G401 (cell line): ENCODE results near the gene UBXN11. TPM values are rescaled to one million over a fixed set of nuclear protein-coding genes. Genes with fewer than 3 reads are reported as not detected.
A peak's percentile ranks its signal among the peaks of the same experiment; 100 is the strongest.

Experiments
- DNase-seq: peaks from one replicate; pipeline ENCODE4 v3.0.0-alpha.2; 2015; ENCODE audit warnings: low spot score
- in situ Hi-C: cut with HindIII; loops from 2 replicates; pipeline ENCODE4 v1.10.0; 2016; ENCODE audit warnings: low sequenced_read_pairs, mixed read lengths
- total RNA-seq: library from RNA; depleted of rRNA; stranded (reverse); fragments of >200 nt; shearing (Covaris generic); gene quantifications from 2 replicates; pipeline ENCODE4 v1.2.3, GENCODE V29; 2014

UBXN11 gene
- total RNA-seq, 1 experiment from 2014 or later, result 21.0 TPM

DNA sequence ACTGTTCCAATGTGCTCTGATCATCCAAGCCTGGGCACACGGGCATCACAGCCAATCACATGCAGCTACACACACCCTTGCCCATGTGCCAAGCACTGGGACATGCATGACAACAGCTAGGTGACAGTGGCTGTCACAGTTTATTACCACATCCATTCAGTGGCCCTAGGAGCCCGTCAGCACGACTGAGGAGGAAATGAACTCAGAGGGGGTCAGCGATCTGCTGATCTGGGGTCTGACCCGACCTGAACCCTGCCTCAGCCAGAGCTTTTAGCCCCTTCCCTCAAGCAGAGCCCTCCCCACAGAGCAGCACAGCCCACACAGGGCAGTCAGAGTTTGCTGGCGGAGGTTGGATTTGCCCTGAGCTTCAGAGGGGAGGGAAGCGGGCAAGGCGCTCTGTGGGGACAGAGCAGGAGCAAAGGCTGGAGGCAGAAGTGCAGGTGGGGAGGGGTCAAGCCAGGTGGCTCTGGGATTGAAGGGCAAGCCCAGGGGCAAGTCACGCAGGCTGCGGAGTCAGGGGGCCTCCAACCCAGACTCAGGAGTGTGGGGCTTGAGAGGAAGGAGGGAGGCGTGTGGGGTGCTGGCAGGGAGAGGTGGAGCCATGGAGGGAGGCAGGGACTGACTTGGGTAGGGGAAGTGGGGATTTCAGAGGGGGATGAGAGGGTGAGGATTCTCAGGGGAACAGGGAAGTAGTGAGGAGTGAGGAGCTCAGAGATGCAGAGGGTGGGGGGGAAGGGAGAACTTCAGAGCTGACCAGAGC, 16.1 kb downstream of the UBXN11 start:
- in situ Hi-C loops, result no loop called here
- no peak for DNase-seq

DNA sequence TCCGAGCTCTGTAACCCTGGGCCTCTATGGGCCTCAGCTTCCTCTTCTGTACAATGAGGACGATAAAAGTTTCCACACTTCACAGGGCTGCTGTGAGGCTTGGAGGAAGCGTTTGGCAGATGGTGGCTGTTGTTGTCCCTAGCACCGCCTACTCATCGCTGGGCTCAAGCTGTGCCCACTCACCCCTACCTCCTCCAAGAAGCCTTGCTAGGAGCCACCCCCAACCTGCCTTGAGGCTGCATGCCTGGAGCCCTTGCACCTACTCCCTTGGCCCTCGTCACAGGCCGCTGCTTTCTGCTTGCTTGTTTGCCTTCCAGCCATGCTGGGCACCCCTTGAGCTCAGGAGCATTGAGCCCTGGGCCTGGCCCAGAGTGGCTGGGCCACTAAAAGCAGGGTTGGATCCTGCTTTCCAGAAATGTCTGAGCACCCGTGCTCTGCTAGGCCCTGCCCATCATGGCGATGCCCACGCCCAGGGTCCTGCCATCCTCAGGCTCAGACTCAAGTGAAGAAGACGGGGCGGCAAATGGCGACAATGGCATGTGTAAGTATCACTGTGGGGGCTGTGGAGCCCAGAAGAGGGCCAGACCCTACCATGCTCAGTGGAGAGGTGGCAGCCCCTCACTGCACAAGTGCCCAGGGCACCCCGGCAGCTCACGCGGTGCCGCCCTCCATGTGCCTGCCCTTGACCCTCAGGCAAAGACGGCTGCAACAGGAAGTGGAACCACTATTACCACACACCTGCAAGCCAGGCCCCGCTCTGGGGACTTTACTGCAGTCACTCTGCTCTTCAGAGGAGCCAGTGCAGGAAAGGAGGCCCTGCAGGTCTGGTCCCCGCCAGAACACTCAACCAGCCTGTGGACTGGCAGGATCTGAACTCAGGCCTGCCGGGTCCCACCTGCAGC, 17.0 kb downstream of the UBXN11 start:
- DNase-seq, result no peak
- in situ Hi-C loops, result no loop called here

DNA sequence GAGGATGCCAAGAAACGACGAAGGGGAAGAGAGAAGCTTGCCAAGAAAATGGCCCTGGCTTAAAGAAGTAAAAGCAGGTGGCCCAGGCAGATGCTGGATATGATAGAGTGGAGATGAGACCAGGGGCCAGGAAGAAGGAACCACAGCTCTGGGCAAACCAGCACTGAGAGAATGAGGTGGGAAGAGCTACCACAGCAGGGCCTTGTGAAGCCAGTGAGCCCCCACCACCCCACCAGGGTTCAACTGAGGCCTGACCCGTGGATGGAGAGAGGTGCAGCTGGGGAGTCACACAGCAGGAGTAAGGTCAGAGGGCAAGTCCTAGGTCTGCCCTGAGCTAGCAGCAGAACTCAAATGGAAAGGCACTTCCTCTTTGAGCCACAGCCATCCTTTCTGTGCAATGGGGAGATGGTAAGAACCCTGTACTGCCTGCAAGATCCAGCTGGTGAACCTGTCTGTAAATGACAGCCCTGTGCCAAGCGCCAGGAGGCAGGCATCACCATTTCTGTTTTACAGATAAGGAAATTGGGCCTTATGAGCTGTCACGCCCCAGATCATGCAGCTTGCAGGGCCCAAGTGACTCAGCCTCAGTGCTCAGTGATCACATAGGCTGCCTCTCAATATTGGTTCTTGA, 18.0 kb downstream of the UBXN11 start:
- in situ Hi-C loops, result no loop called here
- no peak for DNase-seq

DNA sequence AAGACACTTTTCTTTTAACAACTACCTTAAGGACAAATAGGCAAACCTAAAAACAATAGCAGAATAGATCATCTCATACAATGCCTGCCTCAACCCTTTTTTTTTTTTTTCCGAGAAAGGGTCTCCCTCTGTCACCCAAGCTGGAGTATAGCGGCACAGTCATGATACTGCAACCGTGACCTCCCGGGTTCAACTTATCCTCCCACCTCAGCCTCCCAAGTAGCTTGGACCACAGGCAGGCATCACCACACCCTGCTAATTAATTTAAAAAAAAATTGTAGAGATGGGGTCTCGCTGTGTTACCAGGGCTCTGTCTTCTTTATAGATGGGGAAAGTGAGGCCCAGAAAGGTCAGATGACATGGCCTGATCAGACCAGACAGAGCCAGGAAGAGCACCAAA, 18.6 kb downstream of the UBXN11 start:
- no peak for DNase-seq
- in situ Hi-C loops, result no loop called here

DNA sequence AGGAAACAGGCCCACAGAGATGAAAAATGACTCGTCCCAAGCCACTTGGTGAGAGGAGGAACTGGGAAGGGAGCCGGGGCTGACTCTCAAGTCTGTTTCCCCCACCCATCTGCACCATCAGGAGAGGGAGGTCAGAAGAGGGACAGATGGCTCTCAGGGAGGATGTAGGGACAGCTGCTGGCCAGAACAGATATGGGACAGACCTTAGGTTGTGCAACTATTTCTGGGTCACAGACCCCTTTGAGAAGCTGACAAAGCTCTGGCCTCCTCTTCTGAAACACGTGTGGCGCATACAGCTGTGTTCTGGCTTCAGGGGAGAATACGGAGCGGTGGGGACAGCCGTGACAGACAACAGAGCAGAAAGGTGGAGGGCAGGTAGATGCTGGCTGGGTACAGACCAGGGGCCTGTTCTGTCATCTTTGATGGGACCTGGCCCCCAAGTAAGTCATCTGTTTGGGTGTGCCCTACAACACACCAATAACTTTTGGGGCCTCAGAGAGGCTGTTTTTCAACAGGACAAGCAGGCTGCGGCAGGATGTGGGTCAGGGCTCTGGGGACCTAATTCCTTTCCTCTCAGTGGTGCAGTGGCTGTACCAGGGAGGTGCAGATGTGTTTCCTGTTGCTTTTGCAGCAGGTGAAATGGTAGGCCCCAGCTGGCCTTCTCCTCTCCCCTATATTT, 19.3 kb downstream of the UBXN11 start:
- in situ Hi-C loops, result no loop called here
- DNase-seq, result no peak

- no peak for DNase-seq
- in situ Hi-C loops, result no loop called here
Measured at GRCh38 chr1:26286064-26286416, 20.4 kb downstream of the UBXN11 start.

DNA sequence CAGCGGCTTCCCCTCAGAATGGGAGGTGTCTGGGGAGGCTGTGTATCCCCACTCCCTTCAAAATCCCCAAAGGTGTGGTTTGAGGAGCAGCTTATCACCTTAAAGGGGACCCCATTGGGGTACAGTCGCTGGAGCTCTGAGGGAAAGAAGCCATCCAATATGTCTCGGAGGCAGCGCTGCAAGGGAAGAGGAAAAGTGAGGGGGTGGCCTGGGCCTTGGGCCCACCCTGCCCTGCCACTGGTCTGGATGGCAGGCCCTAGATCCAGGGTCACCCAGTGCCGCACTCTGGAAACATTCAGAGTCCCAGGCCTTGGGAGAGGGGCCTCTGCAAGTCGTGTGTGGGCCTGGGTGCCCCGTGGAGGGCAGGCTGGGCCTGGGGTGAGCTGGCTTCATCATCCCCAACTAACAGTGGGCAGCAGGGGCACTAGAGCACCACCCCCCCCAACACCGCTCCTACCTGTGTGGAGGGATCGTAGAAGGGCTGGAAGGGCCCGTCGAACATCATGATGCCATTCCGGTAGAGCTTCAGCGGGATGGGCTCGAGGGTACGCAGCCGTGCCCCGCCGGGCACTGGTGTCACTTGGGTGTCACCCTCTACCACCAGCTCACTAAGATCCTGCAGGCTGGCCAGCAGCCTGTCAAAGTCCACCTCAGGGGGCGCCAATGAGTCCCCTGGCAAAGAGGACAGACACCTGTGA, 20.9 kb downstream of the UBXN11 start:
- in situ Hi-C loops, result no loop called here
- no peak for DNase-seq

GRCh38 chr1:26284597-26285347, 21.7 kb downstream of the UBXN11 start:
- no peak for DNase-seq
- in situ Hi-C loops, result no loop called here

- DNase-seq, result no peak
- in situ Hi-C loops, result no loop called here
Measured at GRCh38 chr1:26283871-26284596, 22.4 kb downstream of the UBXN11 start.

DNA sequence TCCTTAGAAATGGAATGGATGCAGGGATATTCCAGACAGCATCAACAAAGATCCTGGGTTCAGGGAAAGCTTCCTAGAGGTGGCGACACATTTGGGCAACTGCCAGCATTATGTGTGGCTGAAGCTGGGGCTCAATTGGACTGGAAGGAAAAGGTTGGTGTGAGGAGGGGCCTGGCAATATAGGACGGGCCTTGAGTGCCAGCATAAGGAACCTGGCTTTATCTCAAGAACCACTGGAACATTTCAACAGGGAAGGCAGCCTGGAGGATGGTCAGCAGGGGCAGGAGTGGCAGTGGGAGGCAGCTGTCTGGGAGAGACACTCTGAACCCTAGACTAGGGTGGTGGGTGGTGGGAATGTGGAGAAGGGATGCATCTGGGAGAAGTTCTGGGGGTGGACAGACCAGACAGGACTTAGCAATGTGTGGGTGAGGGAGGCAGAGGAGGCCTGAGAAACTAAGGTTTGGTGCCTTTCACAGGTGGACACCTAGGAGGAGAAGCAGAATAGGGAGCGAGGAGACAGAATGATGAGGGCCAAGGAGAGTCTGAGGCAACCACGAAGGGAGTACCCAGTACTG, 23.1 kb downstream of the UBXN11 start:
- no peak for DNase-seq
- in situ Hi-C loops, result no loop called here

- in situ Hi-C loops, result no loop called here
- DNase-seq, result no peak
Measured at GRCh38 chr1:26282401-26282918, 24.0 kb downstream of the UBXN11 start.

GRCh38 chr1:26281971-26282370, 24.5 kb downstream of the UBXN11 start:
- in situ Hi-C loops, result no loop called here
- DNase-seq, result no peak

- in situ Hi-C loops, result no loop called here
- DNase-seq, result no peak
Measured at GRCh38 chr1:26281091-26281958, 25.1 kb downstream of the UBXN11 start.

- DNase-seq, result peak; percentile 19
- in situ Hi-C loops, result no loop called here
Measured at GRCh38 chr1:26280333-26281042, 25.9 kb downstream of the UBXN11 start.

DNA sequence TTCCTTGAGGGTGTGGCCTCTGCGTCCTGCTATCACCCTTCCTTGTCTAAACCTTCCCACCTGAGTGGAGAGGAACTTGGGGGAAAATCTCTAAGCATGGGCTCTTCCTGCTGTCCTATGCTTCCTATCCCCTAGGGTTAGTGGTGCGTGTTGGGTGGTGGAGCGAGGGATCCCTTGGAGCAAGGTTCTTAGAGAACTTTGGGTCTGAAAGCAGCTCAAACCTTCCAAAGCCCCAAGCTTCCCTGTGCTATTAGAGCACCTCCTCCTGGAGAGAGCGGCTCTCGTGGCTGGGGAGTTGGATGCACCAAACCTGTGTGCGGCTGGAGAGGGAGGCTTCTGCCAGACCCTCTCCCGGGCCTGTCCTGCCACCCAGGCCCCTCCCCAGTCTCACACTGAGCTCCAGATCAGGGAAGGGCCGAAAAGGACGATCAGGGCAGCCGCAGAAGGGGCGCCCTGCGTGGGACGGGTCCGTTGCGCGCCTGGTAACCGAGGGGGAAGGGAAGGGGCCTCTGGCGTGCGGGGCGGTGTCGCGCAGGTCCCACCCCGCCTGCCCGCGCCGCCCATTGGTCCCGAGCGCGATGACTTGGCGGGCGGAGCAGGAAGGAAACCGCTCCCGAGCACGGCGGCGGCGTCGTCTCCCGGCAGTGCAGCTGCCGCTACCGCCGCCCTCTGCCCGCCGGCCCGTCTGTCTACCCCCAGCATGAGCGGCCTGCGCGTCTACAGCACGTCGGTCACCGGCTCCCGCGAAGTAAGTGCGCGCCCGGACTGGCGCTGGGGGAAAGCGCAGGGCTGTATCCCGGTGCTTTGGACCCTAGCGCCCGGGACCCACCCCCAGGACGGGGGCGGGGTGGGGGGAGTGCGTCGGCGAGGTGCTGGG, 26.7 kb downstream of the UBXN11 start, which contains the start of gene SH3BGRL3:
SH3BGRL3 (plus strand) TSS at position 631 of the 877 bp plus-strand sequence; CDS start at position 701, 70 bp downstream.
- in situ Hi-C loops, result loop anchor here (10.0 kb wide), 1 partner anchor 175 kb away; no protein-coding TSS in a partner anchor
- peak; percentile 80 for DNase-seq
